MG63 (cell line): ENCODE data around the gene ARPC4. TPM values are rescaled to one million over a fixed set of nuclear protein-coding genes. Genes with fewer than 3 reads are reported as not detected.

Experiments
- DNase-seq: peaks from one replicate; pipeline ENCODE4 v3.0.0-alpha.2; 2020
- H3K27me3 ChIP-seq: fragments of 250-450 bp; sonication (Bioruptor Pico); 2 replicates; pipeline ENCODE4 v1.5.1; 2020; ENCODE audit warnings: mild to moderate bottlenecking, moderate library complexity
- H3K36me3 ChIP-seq: fragments of 250-450 bp; sonication (Bioruptor Pico); 2 replicates; pipeline ENCODE4 v1.5.1; 2020; ENCODE audit warnings: mild to moderate bottlenecking, moderate library complexity
- H3K4me3 ChIP-seq: fragments of 250-450 bp; sonication (Bioruptor Pico); 2 replicates; pipeline ENCODE4 v1.5.1; 2020; ENCODE audit warnings: mild to moderate bottlenecking, moderate library complexity
- H3K9me3 ChIP-seq: fragments of 250-450 bp; sonication (Bioruptor Pico); 2 replicates; pipeline ENCODE4 v1.5.1; 2020; ENCODE audit warnings: mild to moderate bottlenecking, moderate library complexity
- total RNA-seq: library from RNA; depleted of rRNA; stranded (reverse); fragments of >200 nt; shearing (Covaris generic); gene quantifications from 2 replicates; pipeline ENCODE4 v1.2.3, GENCODE V29; 2014; ENCODE audit warnings: low replicate concordance

The ARPC4 gene
- total RNA-seq, 1 experiment from 2014 or later: 175 TPM

DNA sequence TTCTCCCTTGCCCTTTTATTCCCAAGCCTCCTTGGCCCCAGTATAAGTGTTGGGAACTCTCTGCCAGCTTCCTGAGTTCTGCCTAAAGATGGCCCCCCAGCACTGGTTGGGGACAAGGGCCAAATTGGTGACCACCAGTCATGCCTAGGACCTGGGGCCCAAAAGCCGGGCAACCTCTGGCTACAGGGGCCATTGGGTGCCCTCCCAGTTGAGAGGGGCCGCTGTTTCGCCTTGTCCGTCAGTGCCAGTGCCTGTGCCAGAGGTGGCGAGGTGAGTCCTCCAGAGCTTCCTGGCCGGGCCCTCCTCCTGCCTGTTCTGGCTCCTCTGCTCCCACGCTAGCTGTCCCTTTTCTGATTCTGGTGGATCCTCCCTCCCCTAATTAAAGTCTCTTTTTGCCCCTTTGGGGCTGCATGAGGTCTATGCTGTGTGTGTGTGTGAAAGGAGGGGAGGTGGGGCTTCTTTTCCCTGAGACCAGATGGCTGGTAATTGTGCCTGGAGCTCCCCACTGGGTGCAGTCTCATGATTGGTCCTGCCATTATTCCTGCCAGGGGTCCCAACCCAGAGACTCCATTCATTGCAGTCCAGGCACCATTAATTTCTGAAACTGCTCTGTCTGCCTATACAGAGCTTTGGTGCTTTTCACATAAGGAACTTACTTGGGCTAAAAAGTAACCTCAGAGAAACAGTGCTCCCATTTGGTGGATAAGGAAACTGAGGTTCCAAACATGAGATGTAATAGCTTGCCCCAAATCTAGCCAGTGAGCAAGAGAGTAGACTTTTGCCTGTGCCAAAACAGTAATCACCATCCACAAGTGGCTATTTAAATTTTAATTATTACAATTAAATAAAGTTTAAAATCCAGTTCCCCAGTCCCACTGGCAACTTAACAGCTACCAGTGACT lies 14.1 kb downstream of the ARPC4 start:
- DNase-seq: no peak
- Histone ChIP-seq H3K4me3 (no peak overlapping the region), H3K36me3 (peaks cover 30% of the 10 kb centered on the region), H3K9me3 (no peaks in the 10 kb centered on the region), H3K27me3 (no peaks in the 10 kb centered on the region)

DNA sequence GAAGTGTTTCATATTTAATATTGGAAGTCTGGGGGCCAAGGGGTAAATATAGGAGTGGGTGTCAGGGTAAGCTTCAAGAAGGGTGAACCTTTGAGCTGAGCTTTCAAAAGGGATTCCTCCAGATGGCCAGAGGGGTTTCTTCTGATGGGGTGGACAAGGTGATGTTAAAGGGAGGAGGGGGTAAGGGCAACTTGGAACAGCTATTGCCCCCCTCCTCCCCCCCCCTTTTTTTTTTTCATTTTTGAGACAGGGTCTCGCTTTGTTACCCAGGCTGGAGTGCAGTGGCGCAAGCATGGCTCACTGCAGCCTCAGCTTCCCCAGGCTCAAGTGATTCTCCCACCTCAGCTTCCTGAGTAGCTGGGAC lies 15.1 kb downstream of the ARPC4 start:
- DNase-seq: no peak
- H3K36me3 ChIP-seq: peaks cover 30% of the 10 kb centered on the region
- no peak overlapping the region for H3K4me3 ChIP-seq
- H3K9me3 ChIP-seq: no peaks in the 10 kb centered on the region
- H3K27me3 ChIP-seq: no peaks in the 10 kb centered on the region

DNA sequence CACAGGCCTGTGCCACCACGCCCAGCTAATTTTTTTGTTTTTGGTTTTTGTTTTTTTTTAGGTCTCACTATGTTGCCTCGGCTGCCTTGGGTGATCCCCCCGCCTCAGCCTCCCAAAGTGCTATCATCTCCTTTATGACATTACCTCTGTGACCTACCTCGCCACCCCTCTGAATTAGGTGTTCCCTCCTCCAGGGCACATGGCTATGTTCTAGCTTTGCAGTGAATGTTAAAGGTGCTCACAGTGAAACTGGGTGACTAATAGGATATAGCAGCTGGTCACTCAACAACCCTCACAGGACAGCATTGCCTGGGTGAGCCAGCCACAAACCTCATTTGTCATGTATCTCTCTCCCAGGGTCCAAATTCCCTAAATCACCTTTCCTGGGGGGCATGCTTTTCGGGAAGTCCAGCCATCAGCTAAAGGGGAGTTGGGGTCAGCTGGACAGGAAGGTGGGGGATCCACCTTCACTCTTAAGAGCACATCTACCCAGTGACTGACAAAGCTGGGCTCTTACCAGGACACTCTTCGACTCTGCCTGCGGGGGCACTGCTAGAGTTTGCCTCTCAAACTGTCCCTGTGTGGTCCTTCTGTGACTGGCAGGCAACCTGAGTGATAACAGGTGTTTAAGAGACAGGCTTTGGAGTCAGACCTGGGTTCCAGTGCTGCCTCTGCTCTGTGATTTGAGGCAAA lies 15.6 kb downstream of the ARPC4 start:
- Histone ChIP-seq H3K27me3 (no peaks in the 10 kb centered on the region), H3K9me3 (no peaks in the 10 kb centered on the region), H3K4me3 (no peak overlapping the region), H3K36me3 (peaks cover 26% of the 10 kb centered on the region)
- DNase-seq: no peak

- Histone ChIP-seq H3K9me3 (no peaks in the 10 kb centered on the region), H3K4me3 (peak overlapping the region; percentile 42), H3K36me3 (peaks cover 19% of the 10 kb centered on the region), H3K27me3 (no peaks in the 10 kb centered on the region)
- no peak for DNase-seq
These were observed 16.3 kb downstream of the ARPC4 start for GRCh38 chr3:9809239-9809614.

DNA sequence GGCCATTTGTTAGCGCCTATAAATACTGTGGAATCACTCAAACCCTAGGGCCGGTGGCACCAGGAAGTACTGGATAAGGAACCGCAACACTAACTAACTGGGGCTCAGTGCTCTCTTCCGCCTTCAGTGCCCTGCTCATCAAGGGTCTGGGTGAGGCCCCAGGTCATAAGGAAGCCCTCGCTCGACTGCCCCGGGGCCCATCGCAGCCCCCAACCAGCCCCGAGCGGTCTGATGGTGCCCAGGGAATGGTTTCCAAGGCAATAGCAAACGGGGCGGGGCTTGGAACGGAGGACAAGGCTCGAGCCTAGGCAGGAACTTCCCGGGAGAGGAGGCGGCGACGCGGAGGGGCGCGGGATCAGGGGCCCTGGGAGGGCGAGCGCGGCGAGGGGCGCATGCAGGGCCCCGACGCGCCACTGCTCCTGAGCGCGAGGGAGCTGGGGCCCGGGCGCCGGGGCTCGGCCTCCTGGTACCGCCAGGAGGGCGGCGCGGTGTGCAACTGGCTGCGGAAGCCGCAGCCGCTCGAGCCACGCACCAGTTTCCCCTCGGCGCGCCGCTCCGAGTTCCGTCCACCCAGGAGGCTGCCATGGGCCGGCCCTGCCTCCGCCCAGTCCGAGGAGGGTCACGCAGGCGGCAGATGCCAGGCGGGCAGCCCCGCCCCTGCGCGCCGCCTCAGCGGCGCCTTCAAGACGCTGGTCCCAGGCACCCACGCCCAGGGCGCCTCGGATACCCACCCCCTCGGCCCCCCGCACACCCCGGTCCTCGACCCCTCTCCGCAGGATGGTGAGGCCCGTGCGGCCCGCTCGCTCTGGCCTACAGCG lies 16.9 kb downstream of the ARPC4 start, which contains the start of gene TTLL3:
TTLL3 (plus strand) TSS at position 648 of the 818 bp plus-strand sequence. CDS start 400 bp downstream, outside the sequence.
- no peaks in the 10 kb centered on the region for H3K9me3 ChIP-seq
- H3K36me3 ChIP-seq: peaks cover 14% of the 10 kb centered on the region; the same call in 1 of the 2 replicates
- H3K27me3 ChIP-seq: no peaks in the 10 kb centered on the region
- peak; percentile 71 for DNase-seq
- peak within 1 kb of the TSS; percentile 42 for H3K4me3 ChIP-seq

- Histone ChIP-seq H3K4me3 (peak overlapping the region; percentile 42), H3K36me3 (peaks cover 9% of the 10 kb centered on the region; the same call in 1 of the 2 replicates), H3K9me3 (no peaks in the 10 kb centered on the region), H3K27me3 (no peaks in the 10 kb centered on the region)
- no peak for DNase-seq
These were observed 17.5 kb downstream of the ARPC4 start for GRCh38 chr3:9810433-9810770.

- DNase-seq: no peak
- no peaks in the 10 kb centered on the region for H3K27me3 ChIP-seq
- H3K36me3 ChIP-seq: peaks cover 4% of the 10 kb centered on the region; the same call in 1 of the 2 replicates
- no peak overlapping the region for H3K4me3 ChIP-seq
- no peaks in the 10 kb centered on the region for H3K9me3 ChIP-seq
These were observed 18.0 kb downstream of the ARPC4 start for GRCh38 chr3:9810846-9811245.

GRCh38 chr3:9812870-9813483 lies 20.1 kb downstream of the ARPC4 start:
- DNase-seq: no peak
- Histone ChIP-seq H3K4me3 (no peak overlapping the region), H3K36me3 (no peaks in the 10 kb centered on the region), H3K27me3 (no peaks in the 10 kb centered on the region), H3K9me3 (no peaks in the 10 kb centered on the region)

GRCh38 chr3:9815986-9816385 lies 23.1 kb downstream of the ARPC4 start:
- no peaks in the 10 kb centered on the region for H3K27me3 ChIP-seq
- no peaks in the 10 kb centered on the region for H3K36me3 ChIP-seq
- H3K4me3 ChIP-seq: no peak overlapping the region
- DNase-seq: no peak
- no peaks in the 10 kb centered on the region for H3K9me3 ChIP-seq

DNA sequence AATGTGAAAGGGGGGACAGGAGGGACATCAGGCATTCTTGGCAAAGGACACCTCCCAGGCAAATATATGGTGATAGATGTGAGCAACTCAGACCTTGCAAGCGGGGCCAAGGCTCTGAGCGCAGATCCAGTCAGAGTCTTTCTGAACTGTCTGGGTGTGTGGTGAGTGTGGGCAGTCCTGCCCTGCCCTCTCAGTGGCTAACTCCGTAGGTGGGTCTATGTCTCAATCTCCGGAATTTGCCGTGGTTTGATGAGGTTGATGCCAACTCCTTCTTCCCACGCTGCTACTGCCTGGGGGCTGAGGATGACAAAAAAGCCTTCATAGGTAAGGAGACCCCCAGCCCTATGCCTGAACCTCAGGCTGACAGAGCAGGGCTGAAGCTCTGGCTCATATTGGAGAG lies 24.6 kb downstream of the ARPC4 start:
- H3K27me3 ChIP-seq: no peaks in the 10 kb centered on the region
- no peak for DNase-seq

GRCh38 chr3:9818666-9819335 lies 25.9 kb downstream of the ARPC4 start:
- Histone ChIP-seq H3K36me3 (no peaks in the 10 kb centered on the region), H3K4me3 (no peak overlapping the region), H3K9me3 (no peaks in the 10 kb centered on the region), H3K27me3 (no peaks in the 10 kb centered on the region)
- DNase-seq: no peak

More for the DNA sequence above, 24.6 kb downstream of the ARPC4 start:
- H3K4me3 ChIP-seq: no peak overlapping the region
- H3K9me3 ChIP-seq: no peaks in the 10 kb centered on the region
- H3K36me3 ChIP-seq: no peaks in the 10 kb centered on the region

GRCh38 chr3:9820543-9820942 lies 27.7 kb downstream of the ARPC4 start:
- no peaks in the 10 kb centered on the region for H3K9me3 ChIP-seq
- H3K36me3 ChIP-seq: no peaks in the 10 kb centered on the region
- no peak overlapping the region for H3K4me3 ChIP-seq
- no peak for DNase-seq
- no peaks in the 10 kb centered on the region for H3K27me3 ChIP-seq

GRCh38 chr3:9820946-9821345 lies 28.1 kb downstream of the ARPC4 start:
- no peak for DNase-seq
- Histone ChIP-seq H3K36me3 (no peaks in the 10 kb centered on the region), H3K27me3 (no peaks in the 10 kb centered on the region), H3K9me3 (no peaks in the 10 kb centered on the region), H3K4me3 (no peak overlapping the region)

GRCh38 chr3:9825451-9826040 lies 32.7 kb downstream of the ARPC4 start:
- H3K36me3 ChIP-seq: no peaks in the 10 kb centered on the region
- H3K27me3 ChIP-seq: no peaks in the 10 kb centered on the region
- DNase-seq: no peak
- H3K9me3 ChIP-seq: no peaks in the 10 kb centered on the region
- no peak overlapping the region for H3K4me3 ChIP-seq

GRCh38 chr3:9826815-9827573 lies 34.1 kb downstream of the ARPC4 start:
- Histone ChIP-seq H3K36me3 (no peaks in the 10 kb centered on the region), H3K9me3 (no peaks in the 10 kb centered on the region), H3K4me3 (no peak overlapping the region), H3K27me3 (no peaks in the 10 kb centered on the region)
- DNase-seq: no peak
